ENCODE measurements around the gene CAPSL.
"Not testable (repeated sequence)": the region's sequence is repeated elsewhere in the genome, so short reads cannot be mapped to it uniquely, and the experiment has no call there.

Gene CAPSL

DNA sequence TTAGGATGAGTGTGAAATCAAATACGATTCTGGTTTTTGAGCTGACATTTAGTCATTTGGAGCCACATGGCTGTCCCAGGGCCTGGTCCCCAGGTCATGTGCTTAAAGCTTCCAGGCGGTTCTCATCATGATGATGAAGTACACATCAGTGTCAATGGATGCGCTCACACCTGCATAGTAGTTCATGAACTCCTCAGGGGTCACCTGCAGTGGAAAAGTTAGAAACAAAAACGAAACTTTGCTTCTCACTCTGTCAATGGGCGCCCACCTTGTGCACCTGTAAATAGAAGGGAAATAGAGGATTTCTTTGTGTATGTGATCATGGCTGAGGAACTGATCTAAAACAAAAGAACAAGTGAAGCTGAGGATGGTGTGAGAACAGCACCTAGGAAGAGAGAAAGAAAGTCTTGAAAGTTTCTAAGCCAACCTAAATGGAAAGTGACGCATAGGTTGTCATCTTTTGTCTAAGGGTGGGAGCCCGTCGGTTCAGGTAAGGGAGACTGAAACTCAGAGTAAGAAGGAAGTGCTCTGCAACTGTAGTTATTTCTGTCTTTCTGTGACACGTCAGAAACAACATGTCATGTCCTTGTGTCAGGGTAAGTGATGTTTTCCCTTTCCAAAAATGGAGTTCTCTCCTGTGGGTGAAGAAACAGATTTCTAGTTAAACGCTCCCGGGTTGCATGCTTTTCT lies 33.8 kb downstream of the CAPSL start:
- DNase-seq = peak in 1 of 2 donors; percentile 22

DNA sequence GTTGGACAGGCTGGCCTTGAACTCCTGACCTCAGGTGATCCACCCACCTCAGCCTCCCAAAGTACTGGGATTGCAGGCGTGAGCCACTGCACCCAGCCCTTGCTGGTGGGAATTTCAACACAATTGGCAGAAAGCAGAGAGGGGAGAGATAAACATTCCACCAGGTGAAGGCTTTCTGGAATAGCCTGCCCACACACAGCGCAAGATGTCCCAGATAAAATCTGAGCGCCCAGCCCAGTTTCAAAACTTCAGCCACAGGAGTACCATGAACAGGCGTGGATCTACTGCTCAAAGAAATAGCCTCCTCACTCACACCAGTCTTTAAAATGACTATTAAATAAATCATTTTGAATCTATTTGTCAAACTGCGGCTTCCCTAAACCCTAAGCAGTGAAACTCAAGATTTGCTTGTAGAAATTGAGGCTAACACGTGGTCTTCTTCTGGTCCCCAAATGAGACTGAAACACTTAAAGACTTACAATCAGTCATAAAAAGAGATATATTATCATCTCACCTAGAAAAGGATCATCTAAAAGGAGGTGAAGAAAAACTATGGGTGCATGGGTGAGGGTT lies 34.7 kb downstream of the CAPSL start:
- no peak for DNase-seq

DNA sequence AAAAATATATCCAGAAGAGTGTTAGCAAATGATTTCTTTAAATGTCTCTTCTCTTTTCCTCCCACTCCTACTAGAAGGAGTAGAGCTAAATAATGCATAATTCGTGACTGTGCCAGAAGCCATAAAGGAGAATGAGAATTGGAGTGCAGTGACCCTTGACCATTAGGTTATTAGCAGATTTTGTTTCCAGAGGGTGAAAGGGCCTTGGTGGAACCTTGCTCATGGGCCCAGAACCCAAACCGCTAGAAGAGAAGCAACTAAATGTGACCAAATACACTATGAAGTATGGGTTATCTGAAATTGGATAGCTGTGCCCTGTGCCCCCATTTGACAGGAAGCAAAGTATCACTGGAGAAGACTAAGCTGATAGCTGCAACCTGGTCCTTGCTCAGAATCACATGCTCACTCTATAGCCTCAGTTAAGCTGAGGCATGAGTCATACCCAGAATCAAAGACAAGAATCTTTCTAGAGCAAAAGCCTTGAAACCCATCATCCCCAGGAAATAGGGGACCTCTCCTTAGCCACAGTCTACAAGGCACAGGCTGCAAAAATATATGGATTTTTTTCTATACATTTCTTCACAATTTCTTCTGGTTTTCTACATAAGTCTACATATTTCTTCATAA lies 36.3 kb downstream of the CAPSL start:
- peak in 1 of 2 donors; percentile 23 for DNase-seq

DNA sequence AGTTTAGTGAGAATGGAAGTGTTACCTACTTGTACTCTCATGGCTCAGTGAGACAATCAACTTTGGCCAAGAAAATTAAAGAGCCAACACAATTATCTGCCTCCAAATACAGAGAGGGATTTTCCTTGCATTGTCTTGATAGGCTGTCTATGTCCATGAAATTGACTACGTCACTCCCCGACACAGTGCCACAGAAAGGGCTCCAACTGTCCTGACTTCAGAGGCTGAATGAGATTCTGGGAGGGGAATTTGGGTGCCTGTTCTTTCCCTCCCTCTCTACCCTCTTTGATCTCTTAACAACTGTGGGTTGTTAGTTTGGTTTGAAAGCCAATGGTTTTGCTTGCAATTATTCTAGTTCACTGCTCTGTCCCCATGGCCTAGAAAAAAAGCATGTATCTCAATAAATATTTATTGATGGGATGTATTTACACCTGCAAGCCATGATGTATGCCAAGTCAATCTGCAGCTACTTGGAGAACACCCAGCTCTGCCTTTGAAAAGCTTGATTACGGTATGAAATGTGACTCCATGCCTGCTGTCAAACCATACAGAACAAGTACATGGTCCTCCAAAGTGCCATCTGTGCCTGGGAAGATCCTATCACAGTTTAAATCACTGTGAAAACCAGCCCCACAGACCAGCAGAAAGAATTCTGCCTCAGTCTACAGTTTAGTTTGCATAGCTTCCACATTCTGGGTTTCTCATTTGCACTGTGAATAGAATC lies 37.3 kb downstream of the CAPSL start:
- no peak for DNase-seq

DNA sequence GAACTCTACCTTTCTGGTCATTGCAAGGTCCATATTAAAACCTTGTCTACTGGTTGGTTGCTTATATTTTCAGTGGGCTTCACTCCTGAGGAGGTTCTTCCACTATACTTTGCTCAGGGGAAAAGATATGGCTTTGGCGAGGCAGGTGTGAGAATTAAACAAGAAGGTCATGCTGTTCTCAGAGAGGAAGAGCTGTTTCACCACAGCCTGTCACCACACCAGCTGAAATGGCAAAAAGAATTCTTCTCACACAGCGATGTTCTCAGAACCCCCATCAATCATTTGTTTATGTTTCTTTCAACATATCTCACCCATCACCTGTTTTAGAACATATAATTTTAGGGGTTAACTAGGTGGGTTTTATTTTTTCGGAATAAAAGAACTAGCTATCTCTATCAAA lies 38.6 kb downstream of the CAPSL start:
- DNase-seq = no peak

DNA sequence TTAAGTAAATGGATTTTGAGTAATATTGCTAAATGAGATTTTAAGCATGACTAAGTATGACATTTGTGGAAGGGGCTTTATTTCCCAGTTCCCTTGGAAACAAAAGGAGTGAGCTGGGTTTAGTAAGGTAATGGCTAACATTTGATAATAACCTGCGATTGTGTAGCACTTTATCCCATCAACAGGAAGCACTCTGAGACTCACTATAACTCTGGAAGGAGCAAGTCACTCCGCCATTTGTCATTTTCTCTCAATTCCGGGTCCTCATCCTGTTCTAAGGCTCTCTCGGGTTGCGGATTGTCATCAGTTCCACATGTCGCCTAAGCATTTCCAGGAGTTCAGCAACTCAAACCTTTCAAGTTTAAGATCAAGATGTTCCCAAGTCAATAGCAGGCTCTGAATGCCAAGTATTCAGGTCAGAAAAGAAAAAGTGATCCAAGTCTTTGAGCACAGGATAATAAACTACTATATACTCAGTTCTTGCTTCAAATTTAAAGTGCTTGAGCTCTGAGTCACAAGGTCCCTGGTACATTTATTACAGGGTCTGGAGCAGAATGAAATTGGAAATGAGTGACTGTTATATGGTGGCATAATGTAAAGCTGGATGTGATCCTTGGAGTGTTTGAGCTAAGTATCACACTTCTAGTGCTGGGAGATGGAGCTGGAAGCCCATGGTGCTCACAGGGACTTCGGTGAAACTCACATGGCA lies 39.3 kb downstream of the CAPSL start:
- no peak for DNase-seq

DNA sequence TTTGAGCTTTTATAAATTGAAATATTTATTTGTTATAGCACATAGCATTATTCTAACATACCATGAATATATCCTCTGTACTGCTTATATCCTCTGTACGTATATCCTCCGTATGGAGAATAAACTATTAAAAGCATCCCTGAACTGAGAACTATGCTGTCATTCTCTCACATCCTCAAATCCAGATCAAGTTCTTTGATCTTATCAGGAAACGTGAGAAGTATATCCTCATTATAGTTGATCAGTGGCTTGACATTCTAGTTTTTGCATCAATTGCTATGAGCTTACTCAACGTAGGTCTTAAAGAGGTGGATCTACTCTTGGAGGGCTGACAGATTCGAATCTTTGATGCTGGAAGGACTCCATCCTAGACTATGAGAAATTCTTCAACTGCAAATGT lies 44.3 kb downstream of the CAPSL start:
- DNase-seq = no peak

DNA sequence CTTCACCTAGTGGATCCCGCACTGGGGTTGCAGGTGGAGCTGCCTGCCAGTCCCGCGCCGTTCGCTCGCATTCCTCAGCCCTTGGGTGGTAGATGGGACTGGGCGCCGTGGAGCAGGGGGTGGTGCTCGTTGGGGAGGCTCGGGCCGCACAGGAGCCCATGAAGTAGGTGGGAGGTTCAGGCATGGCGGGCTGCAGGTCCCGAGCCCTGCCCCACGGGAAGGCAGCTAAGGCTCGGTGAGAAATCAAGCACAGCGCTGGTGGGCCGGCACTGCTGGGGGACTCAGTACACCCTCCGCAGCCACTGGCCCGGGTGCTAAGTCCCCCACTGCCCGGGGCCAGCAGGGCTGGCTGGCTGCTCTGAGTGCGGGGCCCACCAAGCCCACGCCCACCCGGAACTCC lies 45.6 kb downstream of the CAPSL start:
- DNase-seq = not testable (repeated sequence)

DNA sequence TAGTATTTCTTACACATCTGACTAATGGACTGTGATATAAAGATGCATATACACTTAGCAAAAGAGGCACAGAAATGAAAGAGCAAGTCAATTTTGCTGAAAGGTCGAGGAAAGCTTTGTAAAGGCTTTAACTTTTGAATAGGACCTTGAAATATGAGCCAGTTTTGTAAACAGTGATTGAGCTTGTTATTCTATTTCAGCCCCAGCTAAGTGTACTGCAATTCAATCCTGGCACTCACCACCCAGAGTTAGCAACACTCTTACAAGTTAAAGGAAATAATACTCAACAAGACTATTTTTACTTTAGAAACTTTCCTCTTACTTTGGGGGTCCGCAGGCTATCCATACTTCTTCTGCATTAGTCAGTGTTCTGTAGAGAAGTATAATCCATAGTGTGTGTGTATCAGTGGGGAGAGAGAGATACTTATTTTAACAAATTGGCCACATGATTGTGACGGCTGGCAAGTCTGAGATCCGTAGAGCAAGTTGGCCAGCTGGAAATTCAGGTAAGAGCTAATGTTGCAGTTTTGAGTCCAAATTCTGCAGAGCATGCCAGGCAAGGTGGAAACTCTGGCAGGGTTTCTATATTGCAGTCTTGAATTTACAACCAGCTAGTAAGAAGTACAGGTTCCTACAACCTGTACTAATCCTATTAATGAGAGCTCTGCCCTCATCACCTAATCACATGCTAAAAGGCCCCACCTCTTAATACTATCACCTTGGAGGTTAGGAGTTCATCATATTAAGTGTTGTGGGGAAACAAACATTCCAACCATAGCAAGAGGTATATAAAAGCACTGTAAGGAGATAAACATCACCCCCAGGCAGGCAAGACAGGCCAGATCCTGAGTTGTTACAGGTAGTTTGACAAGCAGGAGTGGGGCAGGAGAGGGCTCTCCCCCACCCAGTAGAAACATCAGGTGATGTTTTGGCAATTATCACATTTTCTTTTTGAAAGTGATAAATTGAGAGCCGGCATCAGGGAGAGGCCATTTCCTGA lies 48.1 kb downstream of the CAPSL start:
- DNase-seq = no peak

DNA sequence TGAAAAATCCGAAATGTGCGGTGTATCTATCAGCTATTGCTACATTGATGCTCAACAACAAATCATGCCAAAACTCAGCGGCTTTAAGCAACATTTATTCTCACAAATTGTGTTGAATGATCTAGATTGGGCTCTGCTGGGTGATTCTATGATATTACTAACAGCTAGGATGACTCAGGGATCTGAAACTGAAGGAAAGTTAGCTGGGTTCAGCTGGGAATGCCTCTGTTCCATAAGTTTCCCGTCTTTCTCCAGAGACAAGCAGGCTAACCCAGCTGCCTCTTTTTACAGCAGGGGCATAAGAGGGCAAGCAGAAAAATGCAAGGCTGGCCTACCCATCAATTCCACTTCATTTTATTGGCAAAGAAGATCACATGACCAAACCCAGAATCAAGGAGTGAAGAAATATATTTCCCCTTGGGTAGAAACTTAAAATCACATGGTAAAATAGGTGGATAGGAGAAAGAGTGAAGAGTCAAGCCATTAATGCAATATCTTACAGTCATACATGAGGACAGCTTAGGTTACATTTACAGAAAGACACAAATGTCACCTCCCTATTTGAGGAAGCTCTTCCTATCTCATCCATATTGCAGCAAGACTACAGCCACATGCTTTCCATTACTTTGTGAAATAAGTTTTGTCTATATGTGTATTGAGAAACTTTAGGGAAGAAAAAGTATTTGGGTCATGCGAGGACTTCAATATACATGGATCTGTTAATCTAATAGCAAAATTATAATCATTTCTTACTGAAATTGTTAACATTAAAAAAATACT lies 50.9 kb downstream of the CAPSL start:
- no peak for DNase-seq

DNA sequence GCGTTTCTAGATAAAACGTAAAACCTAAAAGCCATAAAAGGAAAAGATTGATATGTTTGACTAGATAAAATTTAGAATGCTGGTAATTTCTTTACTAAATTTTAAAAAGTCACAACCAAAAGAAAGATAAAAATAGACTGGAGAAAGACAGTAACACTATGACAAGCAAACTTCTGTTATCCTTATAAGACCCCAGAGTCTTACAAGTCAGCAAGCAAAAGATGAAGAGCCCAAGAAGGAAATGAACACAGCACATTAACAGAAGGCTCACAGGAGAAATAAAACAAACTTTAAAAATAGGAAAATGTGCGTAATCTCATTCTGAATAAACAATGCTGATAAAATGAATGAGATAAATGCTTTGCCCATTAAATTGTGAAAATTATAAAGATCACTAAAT lies 52.0 kb downstream of the CAPSL start:
- DNase-seq = no peak

DNA sequence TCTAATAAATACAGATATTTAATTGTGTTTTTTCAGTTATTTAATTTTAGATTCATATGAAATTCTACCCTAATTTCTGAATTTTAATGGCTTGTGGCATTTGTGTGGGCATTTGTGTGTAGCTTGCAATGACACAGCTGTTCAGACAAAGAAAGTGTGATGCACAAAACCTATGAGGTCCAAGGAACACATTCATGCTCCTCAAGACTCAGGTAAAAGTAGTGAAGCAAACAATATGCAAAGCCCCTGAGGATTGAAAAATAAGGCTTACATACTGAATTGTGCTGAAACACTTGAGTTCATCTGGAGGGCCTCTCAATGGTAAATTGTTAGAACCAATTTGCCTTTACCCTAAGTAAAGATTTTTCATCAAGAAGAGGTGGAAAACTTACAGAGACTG lies 53.6 kb downstream of the CAPSL start:
- no peak for DNase-seq

DNA sequence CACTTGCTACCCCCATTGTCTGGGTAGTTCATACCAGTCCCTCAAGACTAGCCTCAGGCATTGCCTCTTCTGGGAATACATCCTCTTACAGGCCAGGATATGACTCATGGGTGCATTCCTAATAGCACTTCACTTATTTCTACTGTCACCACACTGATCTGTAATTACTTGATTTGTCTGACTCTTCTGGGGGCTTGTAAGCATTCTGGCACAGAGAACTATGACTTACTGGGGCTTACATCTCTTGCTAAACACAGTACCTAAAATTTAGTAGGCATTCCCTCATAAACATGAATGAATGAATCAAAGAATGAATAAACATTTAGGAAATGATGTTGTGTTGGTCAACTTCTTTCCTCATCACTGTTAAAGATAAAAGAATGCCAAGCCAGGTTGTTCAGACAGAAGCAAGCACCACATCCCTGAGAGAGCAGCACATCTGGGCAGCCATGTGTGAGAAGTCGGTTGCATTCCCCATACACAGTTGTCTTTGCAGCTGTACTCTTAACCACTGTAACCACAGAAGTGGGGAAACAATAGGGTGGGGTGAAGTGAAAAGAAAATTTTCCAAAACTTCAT lies 54.1 kb downstream of the CAPSL start:
- DNase-seq = no peak

DNA sequence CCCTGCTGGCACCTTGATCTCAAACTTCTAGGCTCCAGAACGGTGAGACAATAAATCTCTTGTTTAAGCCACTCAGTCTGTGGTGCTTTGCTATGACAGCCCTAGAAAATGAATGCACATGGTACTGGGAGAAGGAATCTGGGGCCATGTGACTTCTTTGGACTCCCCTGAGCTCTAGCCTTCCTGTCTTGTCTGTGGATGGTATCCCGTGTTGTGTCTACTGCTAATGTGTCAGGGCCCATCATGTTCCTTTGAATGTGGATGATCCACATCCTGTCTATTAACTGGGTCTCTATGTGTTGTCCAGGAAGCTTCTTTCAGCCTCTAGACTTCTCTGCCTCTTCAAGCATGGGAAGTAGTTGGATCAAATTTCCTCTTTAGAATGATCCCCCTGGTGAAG lies 56.7 kb downstream of the CAPSL start:
- DNase-seq = no peak

DNA sequence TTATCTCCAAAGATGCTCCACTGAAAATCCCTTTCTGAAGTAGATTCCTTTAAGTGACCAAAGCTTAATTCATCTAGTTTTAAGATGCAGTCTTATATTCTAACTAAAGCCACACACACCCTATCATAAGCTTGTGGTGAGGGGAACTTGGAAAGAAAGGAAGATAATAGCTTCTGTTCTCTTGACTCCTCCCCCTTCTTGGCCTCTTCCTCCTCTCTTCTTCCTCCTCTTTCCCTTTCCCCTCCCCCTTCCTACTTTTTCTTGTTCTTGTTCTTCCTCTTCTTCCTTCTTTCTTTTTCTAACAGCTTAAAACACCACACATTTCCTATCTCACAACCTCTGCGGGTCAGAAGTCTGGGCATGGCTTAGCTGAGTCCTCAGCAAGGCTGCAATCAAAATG lies 58.3 kb downstream of the CAPSL start:
- no peak for DNase-seq

DNA sequence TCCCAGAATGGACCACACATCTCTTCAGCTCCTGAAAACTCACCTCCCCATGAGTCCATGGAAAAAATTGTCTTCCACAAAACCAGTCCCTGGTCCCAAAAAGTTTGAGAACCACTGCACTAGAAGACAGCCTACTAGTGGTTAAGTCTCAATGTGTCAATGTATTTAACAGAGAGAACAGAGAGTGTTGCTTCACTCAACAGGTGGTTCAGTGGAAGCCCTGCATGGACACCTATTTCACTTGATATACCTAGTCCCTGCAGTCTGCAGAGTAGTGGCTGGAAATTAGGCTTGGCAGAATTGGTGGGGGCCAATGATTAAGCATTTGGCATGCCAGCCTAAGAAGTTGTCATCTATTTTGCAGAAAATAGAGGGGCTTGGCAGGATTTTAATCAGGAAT lies 58.8 kb downstream of the CAPSL start:
- no peak for DNase-seq

DNA sequence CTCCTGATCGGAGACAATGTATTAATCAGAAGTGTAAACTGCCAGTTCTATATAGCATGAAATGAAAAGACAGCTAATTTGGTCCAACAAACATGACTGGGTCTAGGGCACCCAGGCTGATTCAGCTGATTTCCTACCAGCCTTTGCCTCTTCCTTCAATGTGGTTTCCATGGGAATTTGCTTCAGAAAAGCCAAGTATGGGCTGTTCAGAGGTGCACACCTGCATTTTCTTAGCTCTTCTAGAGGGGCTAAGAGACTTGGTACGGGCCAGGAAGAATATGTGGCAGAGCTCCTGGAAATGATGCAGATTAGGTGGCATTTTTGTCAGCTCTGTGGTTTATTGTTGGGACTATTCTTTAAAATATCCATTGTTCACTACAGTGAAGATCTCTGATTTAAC lies 59.3 kb downstream of the CAPSL start:
- no peak for DNase-seq

DNA sequence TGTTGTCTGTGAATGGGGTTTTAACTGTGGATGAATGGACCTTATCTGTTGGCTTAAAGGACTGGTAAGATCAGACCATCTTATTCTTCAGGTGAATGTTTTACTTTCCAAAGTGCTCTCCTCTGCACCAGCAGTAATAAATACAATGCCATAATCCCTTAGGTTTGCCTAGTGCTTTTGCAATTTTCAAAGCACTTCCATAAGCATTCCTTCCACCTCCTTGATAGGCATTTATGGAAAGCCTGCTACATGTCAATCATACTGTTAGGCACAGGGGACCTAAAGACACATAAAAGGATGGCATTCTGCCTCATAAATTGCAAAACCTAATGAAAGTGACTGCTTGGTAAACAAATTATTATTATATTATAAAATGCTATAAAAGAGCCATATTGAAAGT lies 60.3 kb downstream of the CAPSL start:
- no peak for DNase-seq

DNA sequence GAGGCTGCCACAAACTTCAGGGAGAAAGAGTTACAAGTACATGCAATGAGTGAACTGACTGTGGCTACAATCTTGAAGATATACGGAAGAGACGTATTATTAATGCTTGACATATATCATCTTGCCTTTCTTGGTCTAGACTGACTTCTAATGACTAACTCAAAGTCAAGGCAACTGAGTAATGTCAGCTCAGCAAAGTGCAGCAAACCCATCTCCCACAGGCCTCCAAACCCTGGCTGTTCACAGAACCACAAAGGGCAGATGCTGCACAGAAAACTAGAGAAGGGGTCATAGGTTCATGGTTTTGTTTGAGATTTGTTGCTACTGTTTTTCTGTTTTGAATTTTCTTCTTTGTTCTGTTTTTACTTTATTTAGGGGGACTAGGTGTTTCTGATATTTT lies 60.8 kb downstream of the CAPSL start:
- no peak for DNase-seq

DNA sequence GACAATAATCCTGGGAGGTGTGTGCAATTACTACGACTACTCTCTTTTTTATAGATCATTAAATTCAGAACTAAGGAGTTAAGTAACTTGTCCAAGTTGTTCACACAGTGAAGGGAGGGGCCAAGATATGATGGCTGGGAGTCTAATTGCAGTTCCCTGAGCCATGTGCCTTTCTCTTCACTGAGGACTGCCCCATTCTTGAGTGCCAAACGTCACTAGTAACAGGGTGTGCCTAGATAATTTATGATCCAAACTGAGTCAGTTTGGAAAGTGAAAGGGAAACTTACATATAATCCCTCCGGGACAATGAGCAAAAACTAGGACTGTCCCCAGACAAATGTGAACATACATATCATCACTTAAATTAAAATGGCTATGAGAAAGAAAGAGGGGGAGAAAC lies 61.5 kb downstream of the CAPSL start:
- peak in 1 of 2 donors; percentile 18 for DNase-seq

DNA sequence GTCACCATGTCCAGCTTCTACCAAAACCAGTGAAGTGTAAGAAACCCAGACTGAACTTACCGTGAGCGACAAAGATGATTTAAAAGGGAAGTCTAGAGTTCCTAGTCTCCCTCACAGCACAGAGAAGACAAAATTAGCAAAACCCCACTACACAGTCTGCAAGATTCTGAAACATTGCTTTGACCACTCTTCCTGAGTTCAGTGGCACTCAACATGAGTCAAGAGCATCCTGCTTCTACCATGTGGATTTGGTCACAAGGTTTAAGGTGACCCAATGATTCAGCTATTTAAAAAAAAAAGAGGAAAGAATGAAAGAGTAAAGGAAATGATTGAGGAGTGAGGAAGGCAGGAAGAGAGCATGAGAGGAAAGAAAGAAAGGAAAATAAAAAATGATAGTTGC lies 62.0 kb downstream of the CAPSL start:
- no peak for DNase-seq
